Heart left ventricle (tissue), 13 donors: ENCODE data around the gene VDAC1.

Experiments used
- POLR2A ChIP-seq, 2 donors: fragments of 450-650 bp; IDR thresholded peaks; one replicate each; pipeline ENCODE4 v1.6.1; 2017; ENCODE audit warnings: antibody characterized with exemption in 2 of 2, mild to moderate bottlenecking in 2 of 2, moderate library complexity in 2 of 2
- TF ChIP-seq, protein P1 (sequence below), 12 donors: fragments of 200-600 bp; sonication (generic) in 4 of 12; IDR thresholded peaks; one replicate each; pipeline versions ENCODE4 v1.5.0 to v1.8.0; 2018 to 2022; ENCODE audit warnings: antibody characterized with exemption in 12 of 12, mild to moderate bottlenecking in 5 of 12
- donor health status: ischemic (EF 13 %, LVEDD 7.1; RV severe dilation, severe dysfunction).
- donor health status: DM: no; HTN: yes; CAD: no.
- donor health status: DM: no; HTN: no; CAD: no.
- donor health status: ischemic (EF 25% LVEDD 6.9; RV normal size, moderate dysfunction).
- donor health status: ischemic (EF 25% LVEDD 5.7; RV mildly dilated, moderate dysfunction).
- donor health status: ischemic (EF 35%, LVEDD 5.7; RV mildly dilated, moderate dysfunction).
- donor health status: nonischemic (EF 11% LVEDD 7.7; RV severe dilation, severe dysfunction).
- donor health status: DM: yes; HTN: yes; CAD: no.
- donor health status: PGD.
- donor health status: ischemic (EF 29% LVEDD 5.4; RV normal size, mild dysfunction).
- donor health status: nonischemic (EF 23%, LVEDD 6.1; RV moderate dilation, normal function).

DNA sequence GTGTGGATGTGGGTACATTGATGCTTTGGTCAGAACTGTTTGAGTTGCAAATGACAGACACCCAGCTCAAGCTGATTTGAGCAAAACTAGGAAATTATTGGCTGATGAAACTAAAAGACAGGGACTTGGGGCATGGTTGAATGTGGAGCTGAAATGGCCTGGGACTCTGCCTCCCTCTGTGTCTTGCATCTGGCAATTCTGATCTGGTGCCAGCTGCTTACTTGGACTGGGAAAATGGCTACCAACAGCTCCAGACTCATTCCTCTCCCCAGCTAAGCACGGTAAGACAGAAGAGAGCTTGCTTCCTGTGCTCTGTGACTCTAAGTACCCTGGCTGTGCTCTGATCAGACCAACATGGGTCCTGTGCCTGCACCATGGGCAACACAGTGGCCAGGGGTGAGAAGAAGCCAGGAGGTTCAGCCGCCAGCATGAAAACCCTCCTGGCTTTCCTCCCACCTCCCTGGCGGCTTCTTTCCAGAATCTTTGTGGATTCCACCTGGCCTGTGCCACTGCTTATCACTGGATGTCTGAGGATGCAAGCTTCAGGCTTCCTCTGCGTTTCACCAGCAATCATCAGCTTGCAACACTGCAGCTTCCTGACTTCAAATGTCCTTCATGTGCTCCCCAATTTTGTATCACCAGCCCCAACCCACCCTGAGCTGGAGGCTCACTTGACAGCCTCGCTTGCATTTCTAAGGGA is 80.4 kb downstream of the VDAC1 start:
- TF ChIP-seq POLR2A (IDR thresholded peaks at IDR 0.05) = no peak
- TF ChIP-seq, protein P1, sequence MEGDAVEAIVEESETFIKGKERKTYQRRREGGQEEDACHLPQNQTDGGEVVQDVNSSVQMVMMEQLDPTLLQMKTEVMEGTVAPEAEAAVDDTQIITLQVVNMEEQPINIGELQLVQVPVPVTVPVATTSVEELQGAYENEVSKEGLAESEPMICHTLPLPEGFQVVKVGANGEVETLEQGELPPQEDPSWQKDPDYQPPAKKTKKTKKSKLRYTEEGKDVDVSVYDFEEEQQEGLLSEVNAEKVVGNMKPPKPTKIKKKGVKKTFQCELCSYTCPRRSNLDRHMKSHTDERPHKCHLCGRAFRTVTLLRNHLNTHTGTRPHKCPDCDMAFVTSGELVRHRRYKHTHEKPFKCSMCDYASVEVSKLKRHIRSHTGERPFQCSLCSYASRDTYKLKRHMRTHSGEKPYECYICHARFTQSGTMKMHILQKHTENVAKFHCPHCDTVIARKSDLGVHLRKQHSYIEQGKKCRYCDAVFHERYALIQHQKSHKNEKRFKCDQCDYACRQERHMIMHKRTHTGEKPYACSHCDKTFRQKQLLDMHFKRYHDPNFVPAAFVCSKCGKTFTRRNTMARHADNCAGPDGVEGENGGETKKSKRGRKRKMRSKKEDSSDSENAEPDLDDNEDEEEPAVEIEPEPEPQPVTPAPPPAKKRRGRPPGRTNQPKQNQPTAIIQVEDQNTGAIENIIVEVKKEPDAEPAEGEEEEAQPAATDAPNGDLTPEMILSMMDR (IDR thresholded peaks at IDR 0.05) = no peak
